Hepatocyte (in vitro differentiated cells): ENCODE data around the gene NYNRIN. TPM values are rescaled to one million over a fixed set of nuclear protein-coding genes. Genes with fewer than 3 reads are reported as not detected.

Experiments used
- DNase-seq: peaks from one replicate; pipeline ENCODE4 v3.0.0-alpha.2; 2016; ENCODE audit warnings: low spot score
- H2AFZ ChIP-seq: fragments of 200-600 bp; sonication (generic); 2 replicates; pipeline ENCODE4 v1.6.0; 2016; ENCODE audit warnings: antibody characterized with exemption, mild to moderate bottlenecking
- H3K27ac ChIP-seq: fragments of 200-600 bp; sonication (generic); 2 replicates; pipeline ENCODE4 v1.5.1; 2016; ENCODE audit warnings: mild to moderate bottlenecking
- H3K27me3 ChIP-seq: fragments of 200-600 bp; sonication (generic); 2 replicates; pipeline ENCODE4 v1.6.1; 2016
- H3K36me3 ChIP-seq: fragments of 200-600 bp; sonication (generic); replicated peaks from 2 replicates; pipeline ENCODE4 v1.5.1; 2016; ENCODE audit warnings: low read depth; ENCODE audit not compliant: insufficient read depth
- H3K4me1 ChIP-seq: fragments of 200-600 bp; sonication (generic); 2 replicates; pipeline ENCODE4 v1.5.1; 2016; ENCODE audit warnings: mild to moderate bottlenecking, moderate library complexity; ENCODE audit not compliant: insufficient read depth
- H3K4me2 ChIP-seq: fragments of 200-600 bp; sonication (generic); 2 replicates; pipeline ENCODE4 v1.6.0; 2016
- H3K4me3 ChIP-seq: fragments of 200-600 bp; sonication (generic); 2 replicates; pipeline ENCODE4 v1.5.1; 2016; ENCODE audit warnings: mild to moderate bottlenecking
- H3K79me2 ChIP-seq: fragments of 200-600 bp; sonication (generic); 2 replicates; pipeline ENCODE4 v1.6.0; 2017; ENCODE audit warnings: mild to moderate bottlenecking
- H3K9me2 ChIP-seq: fragments of 200-600 bp; sonication (generic); replicated peaks from 2 replicates; pipeline ENCODE4 v1.6.0; 2017; ENCODE audit warnings: mild to moderate bottlenecking; ENCODE audit not compliant: insufficient read depth
- H3K9me3 ChIP-seq: fragments of 200-600 bp; sonication (generic); 2 replicates; pipeline ENCODE4 v1.5.1; 2016; ENCODE audit warnings: low read depth, mild to moderate bottlenecking
- H4K20me1 ChIP-seq: fragments of 200-600 bp; sonication (generic); 2 replicates; pipeline ENCODE4 v1.6.0; 2016; ENCODE audit warnings: mild to moderate bottlenecking; ENCODE audit not compliant: insufficient read depth, poor library complexity, severe bottlenecking
- EZH2 ChIP-seq: fragments of 200-600 bp; sonication (generic); IDR thresholded peaks from 2 replicates; pipeline ENCODE4 v1.6.1; 2016; ENCODE audit warnings: antibody characterized with exemption, mild to moderate bottlenecking, borderline replicate concordance
- EZH2phosphoT487 ChIP-seq: fragments of 200-600 bp; sonication (generic); IDR thresholded peaks from one replicate; pipeline ENCODE4 v1.6.1; 2018; ENCODE audit warnings: antibody characterized with exemption, mild to moderate bottlenecking, low read depth, moderate library complexity; ENCODE audit not compliant: unreplicated experiment, severe bottlenecking
- WGBS: methylation state at CpG from one replicate; pipeline ENCODE4 v1.1.6; 2016; ENCODE audit warnings: low lambda C conversion rate; ENCODE audit errors: missing lambda C conversion rate; 5-methylcytosine and 5-hydroxymethylcytosine counted together
- polyA plus RNA-seq: library from polyadenylated mRNA; unstranded; fragments of >200 nt; fragmentation: Nextera tagmentation; extraction: Ambion mirVana; gene quantifications from 2 replicates; pipeline ENCODE4 v1.2.1, GENCODE V29; 2016
- total RNA-seq: library from RNA; depleted of rRNA; stranded (reverse); fragments of >200 nt; gene quantifications from 2 replicates; pipeline ENCODE4 v1.2.3, GENCODE V29; 2014
- TF ChIP-seq, protein P1 (sequence below): fragments of 200-600 bp; sonication (generic); IDR thresholded peaks from 2 replicates; pipeline ENCODE4 v1.5.1; 2016; ENCODE audit warnings: antibody characterized with exemption, mild to moderate bottlenecking; ENCODE audit not compliant: poor library complexity

NYNRIN gene
- total and polyA plus RNA-seq, 2 experiments from 2014 or later: 34.5 to 56.5 TPM

- WGBS: 0% methylated on average over 13 of the region's 16 CpGs
- no peak for DNase-seq
- Histone ChIP-seq H3K9me2 (no peaks in the 10 kb centered on the region), H3K27me3 (no peaks in the 10 kb centered on the region), H3K4me1 (peaks cover 7% of the 10 kb centered on the region), H4K20me1 (no peaks in the 10 kb centered on the region), H3K9me3 (no peaks in the 10 kb centered on the region), H3K36me3 (no peaks in the 10 kb centered on the region), H3K4me2 (peak overlapping the region; percentile 79), H2AFZ (peak overlapping the region; percentile 68), H3K27ac (peak overlapping the region; percentile 98), H3K79me2 (peaks cover 7% of the 10 kb centered on the region), H3K4me3 (peak overlapping the region; percentile 15)
- TF ChIP-seq EZH2 (no peak), EZH2phosphoT487 (no peak)
- TF ChIP-seq, protein P1, sequence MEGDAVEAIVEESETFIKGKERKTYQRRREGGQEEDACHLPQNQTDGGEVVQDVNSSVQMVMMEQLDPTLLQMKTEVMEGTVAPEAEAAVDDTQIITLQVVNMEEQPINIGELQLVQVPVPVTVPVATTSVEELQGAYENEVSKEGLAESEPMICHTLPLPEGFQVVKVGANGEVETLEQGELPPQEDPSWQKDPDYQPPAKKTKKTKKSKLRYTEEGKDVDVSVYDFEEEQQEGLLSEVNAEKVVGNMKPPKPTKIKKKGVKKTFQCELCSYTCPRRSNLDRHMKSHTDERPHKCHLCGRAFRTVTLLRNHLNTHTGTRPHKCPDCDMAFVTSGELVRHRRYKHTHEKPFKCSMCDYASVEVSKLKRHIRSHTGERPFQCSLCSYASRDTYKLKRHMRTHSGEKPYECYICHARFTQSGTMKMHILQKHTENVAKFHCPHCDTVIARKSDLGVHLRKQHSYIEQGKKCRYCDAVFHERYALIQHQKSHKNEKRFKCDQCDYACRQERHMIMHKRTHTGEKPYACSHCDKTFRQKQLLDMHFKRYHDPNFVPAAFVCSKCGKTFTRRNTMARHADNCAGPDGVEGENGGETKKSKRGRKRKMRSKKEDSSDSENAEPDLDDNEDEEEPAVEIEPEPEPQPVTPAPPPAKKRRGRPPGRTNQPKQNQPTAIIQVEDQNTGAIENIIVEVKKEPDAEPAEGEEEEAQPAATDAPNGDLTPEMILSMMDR: no peak
Measured at GRCh38 chr14:24366413-24366720, 32.4 kb upstream of the NYNRIN start.

DNA sequence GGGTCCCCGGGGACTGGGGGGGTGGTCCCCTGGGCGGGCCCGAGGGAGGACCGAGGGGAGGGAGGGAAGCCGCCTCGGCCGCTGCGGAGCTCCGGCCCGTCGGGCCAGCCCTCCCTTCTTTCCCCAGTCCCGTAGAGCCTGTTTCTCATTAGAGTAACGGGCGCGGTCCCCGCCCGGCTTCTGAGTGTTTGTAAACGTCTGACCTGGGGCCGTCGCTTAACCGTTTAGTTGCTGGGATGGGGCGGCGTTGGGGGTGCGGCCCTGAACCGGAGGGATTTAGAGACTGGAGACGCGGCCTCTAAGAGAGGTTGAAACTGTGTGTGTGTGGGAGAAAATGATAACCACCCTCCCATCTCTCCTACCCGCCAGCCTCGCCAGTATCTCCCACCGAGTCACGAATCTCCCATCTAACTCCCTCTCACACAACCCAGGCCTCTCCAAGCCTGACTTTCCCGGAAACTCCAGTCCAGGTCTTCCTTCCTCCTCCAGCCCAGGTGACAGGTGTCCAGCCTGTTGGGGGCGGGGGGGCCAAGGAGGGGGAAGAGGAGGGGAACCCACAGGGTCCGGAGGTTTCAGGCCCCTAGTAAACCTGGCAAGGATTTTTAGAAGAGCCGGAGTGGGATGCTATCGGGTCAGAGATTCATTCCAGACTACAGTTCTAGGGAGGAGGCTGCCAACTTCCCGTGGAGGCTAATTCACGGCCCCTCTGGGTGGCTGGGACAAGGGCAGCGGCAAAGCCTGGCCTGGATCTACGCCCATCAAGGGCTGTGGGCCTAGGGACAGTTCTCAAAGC is 31.9 kb upstream of the NYNRIN start:
- Histone ChIP-seq H3K79me2 (peaks cover 7% of the 10 kb centered on the region), H3K27ac (peak overlapping the region; percentile 98), H4K20me1 (no peaks in the 10 kb centered on the region), H3K36me3 (no peaks in the 10 kb centered on the region), H2AFZ (peak overlapping the region; percentile 68), H3K4me1 (peaks cover 7% of the 10 kb centered on the region), H3K9me2 (no peaks in the 10 kb centered on the region), H3K9me3 (no peaks in the 10 kb centered on the region), H3K27me3 (no peaks in the 10 kb centered on the region), H3K4me2 (peak overlapping the region; percentile 79), H3K4me3 (peak overlapping the region; percentile 17)
- no peak for TF ChIP-seq EZH2
- no peak for TF ChIP-seq EZH2phosphoT487
- TF ChIP-seq, protein P1: no peak
- 1% methylated on average over 28 of the region's 40 CpGs for WGBS
- peak; percentile 96 for DNase-seq

DNA sequence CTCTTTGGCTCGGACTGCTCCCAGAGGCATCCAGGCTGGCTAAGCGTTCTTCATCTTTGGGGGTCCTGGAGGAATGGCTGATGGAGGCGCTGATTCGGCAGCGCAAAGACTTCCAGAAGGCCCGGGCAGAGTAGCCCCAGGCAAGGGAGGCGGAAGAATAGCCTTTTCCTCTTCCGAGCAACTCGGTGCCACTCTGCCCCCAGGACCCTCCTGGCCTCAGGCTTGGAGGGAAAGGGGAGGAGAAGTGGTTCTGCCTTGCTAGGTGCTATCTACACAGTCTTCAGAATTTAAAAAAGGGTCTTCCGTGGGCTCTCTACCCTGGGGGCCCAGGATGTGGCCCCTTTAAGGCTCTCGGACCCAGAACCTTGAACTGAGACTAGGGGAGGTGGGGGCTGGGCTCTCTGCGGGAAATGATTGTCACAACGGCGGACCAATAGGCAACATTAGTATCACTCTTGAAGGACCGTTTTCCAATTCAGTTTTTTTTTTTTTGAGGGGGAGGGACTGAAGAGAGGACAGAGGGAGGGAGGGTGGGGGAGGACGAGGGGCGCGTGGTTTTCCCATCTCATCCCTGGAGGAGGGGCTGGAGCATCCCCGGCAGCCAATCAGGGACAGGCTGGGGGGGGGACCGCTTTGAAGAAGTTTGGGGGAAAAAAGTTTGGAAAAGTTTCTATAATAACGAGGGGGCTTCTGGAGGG is 31.1 kb upstream of the NYNRIN start, which contains the start of gene NFATC4:
TSS of gene NFATC4 (plus strand) at position 671 of the 698 bp plus-strand sequence. CDS start 157 bp downstream, outside the sequence.
- Histone ChIP-seq H3K27me3 (no peaks in the 10 kb centered on the region), H3K4me2 (peak within 1 kb of the TSS; percentile 79), H3K4me3 (peak within 1 kb of the TSS; percentile 86), H3K9me3 (no peaks in the 10 kb centered on the region), H3K36me3 (no peaks in the 10 kb centered on the region), H3K79me2 (peaks cover 7% of the 10 kb centered on the region), H2AFZ (peak within 1 kb of the TSS; percentile 70), H3K4me1 (peaks cover 7% of the 10 kb centered on the region), H4K20me1 (no peaks in the 10 kb centered on the region), H3K9me2 (no peaks in the 10 kb centered on the region), H3K27ac (peak within 1 kb of the TSS; percentile 98)
- WGBS: 5% methylated on average over 16 of the region's 21 CpGs
- DNase-seq: peak; percentile 90
- no peak for TF ChIP-seq EZH2phosphoT487
- TF ChIP-seq, protein P1: no peak
- TF ChIP-seq EZH2: no peak
